Pancreas (tissue), 10 donors: ENCODE results near the gene UBR7. TPM values are rescaled to one million over a fixed set of nuclear protein-coding genes. Genes with fewer than 3 reads are reported as not detected.
A peak's percentile ranks its signal among the peaks of the same experiment; 100 is the strongest.

Experiments
- ATAC-seq, 4 donors: fragments of 200-7000 bp; cut with Tn5 transposase; one replicate each; pipeline versions ENCODE4 v1.8.0 to v1.9.1; 2020; ENCODE audit warnings: mild to moderate bottlenecking in 4 of 4, moderate library complexity in 4 of 4
- DNase-seq, 6 donors: peaks; one replicate each; pipeline ENCODE4 v3.0.0-alpha.2; 2020
- FAIRE-seq: peaks from 2 replicates; lab custom pipeline; 2012; peaks lifted over from hg19 to GRCh38; lab: Jason Lieb, UNC
- H3K27ac ChIP-seq, 4 donors: fragments of 200-600 bp; sonication (generic); 1 replicate in 3 of 4; 2 replicates in 1 of 4; pipeline versions ENCODE4 v1.5.0 to v1.8.0; 2020
- H3K27me3 ChIP-seq, 4 donors: fragments of 200-600 bp; one replicate each; pipeline ENCODE4 v1.8.0; 2021
- H3K36me3 ChIP-seq, 3 donors: fragments of 200-600 bp; sonication (generic) in 1 of 3; one replicate each; pipeline versions ENCODE4 v1.5.0 to v1.8.0; 2020 to 2021
- H3K4me1 ChIP-seq, 3 donors: fragments of 200-600 bp; one replicate each; pipeline ENCODE4 v1.8.0; 2021
- H3K4me3 ChIP-seq, 4 donors: fragments of 200-600 bp; sonication (generic) in 2 of 4; one replicate each; pipeline versions ENCODE4 v1.5.0 to v1.8.0; 2020 to 2021
- H3K9me3 ChIP-seq, 4 donors: fragments of 200-600 bp; one replicate each; pipeline ENCODE4 v1.8.0; 2021
- CTCF ChIP-seq, 4 donors: fragments of 200-600 bp; sonication (generic) in 3 of 4; IDR thresholded peaks; one replicate each; pipeline versions ENCODE4 v1.5.0 to v1.8.0; 2021; ENCODE audit warnings: antibody characterized with exemption in 4 of 4
- WGBS, 2 donors: extraction: QIAGEN DNeasy Blood & Tissue Kit; methylation state at CpG; one replicate each; pipeline ENCODE4 v1.1.7; 2013; 5-methylcytosine and 5-hydroxymethylcytosine counted together
- intact Hi-C, 3 donors: fragments of 100-400 bp; cut with DNase I; formaldehyde crosslinking; loops; one replicate each; pipeline versions ENCODE4 v1.11.1 to v1.14.2; 2022
- polyA plus RNA-seq, 2 donors: library from polyadenylated mRNA; stranded (reverse); fragments of 200-250 nt; gene quantifications; one replicate each; pipeline ENCODE4 v1.2.3, GENCODE V29; 2013
- total RNA-seq, 6 donors: library from RNA; stranded (reverse); fragmentation: NEBNext Ultra II Directional in 4 of 6; extraction: Animal tissue kit (Norgen Biotek cat#: 25700) in 4 of 6; gene quantifications; one replicate each; pipeline versions ENCODE4 v1.2.1 to v1.2.4, GENCODE V29; 2021 to 2023
- donor health status: healthy with polysubstance abuse.
- donor health status: DM: no; HTN: no; CAD: no; lungs with moderate emphysema.
- donor health status: DM: no; HTN: no; CAD: no.
- donor health status: control.
- donor health status: control.
- donor health status: Bipolar disorder and iron deficiency.
- donor health status: DM: yes; HTN: yes; CAD: no.
- donor health status: DM: no; HTN: no; CAD: no.
- donor health status: DM: no; HTN: no; CAD: no.
- donor health status: DM: yes; HTN: yes; CAD: no.

The UBR7 gene
- total and polyA plus RNA-seq, 8 donors: 5.5 to 17.6 (median 11.9) TPM

GRCh38 chr14:93276031-93276716 lies 69.1 kb downstream of the UBR7 start:
- DNase-seq (peak in 2 of 6 donors; percentile 18 to 22), ATAC-seq (peak; percentile 58 to 83 (median 79)), FAIRE-seq (no peak)
- Histone ChIP-seq H3K36me3 (no peaks in the 10 kb centered on the region), H3K4me3 (no peak overlapping the region), H3K4me1 (peaks cover 0 to 7% (median 0%) of the 10 kb centered on the region in 3 donors), H3K27ac (peak overlapping the region; percentile 4 to 64 (median 34)), H3K27me3 (no peaks in the 10 kb centered on the region), H3K9me3 (no peaks in the 10 kb centered on the region)
- WGBS, 2 donors: 63 to 72% methylated on average over 3 of the region's 3 CpGs
- TF ChIP-seq CTCF (IDR thresholded peaks at IDR 0.05): no peak
- intact Hi-C loops: no loop called here

Other genes starting within 250 kb of the UBR7 start
- gene ITPK1, start 91.3 kb upstream of the UBR7 start, total RNA-seq: 10 to 100 TPM; 31.0 to 38.3 (median 34.5) TPM
- 10 to 100 TPM; 23.2 to 30.4 TPM for gene ITPK1, start 91.3 kb upstream of the UBR7 start, polyA plus RNA-seq
- 10 to 100 TPM in 3 of 6 donors, 1 to 10 TPM in 3; 7.9 to 12.6 (median 10.1) TPM for gene MOAP1, start 22.4 kb upstream of the UBR7 start, total RNA-seq
- gene MOAP1, start 22.4 kb upstream of the UBR7 start, polyA plus RNA-seq: 10 to 100 TPM in 1 of 2 donors, 1 to 10 TPM in 1; 8.3 to 21.4 TPM
- 10 to 100 TPM in 2 of 6 donors, 1 to 10 TPM in 4; 6.1 to 16.6 (median 9.2) TPM for gene LYSET, start 21.9 kb upstream of the UBR7 start, total RNA-seq
- gene LYSET, start 21.9 kb upstream of the UBR7 start, polyA plus RNA-seq: 10 to 100 TPM in 1 of 2 donors, 1 to 10 TPM in 1; 8.7 to 21.2 TPM
- gene GON7, start 191 bp upstream of the UBR7 start, total RNA-seq: 1 to 10 TPM; 4.6 to 7.6 (median 5.7) TPM
- gene GON7, start 191 bp upstream of the UBR7 start, polyA plus RNA-seq: 10 to 100 TPM in 1 of 2 donors, 1 to 10 TPM in 1; 9.7 to 14.9 TPM
- gene BTBD7, start 125.8 kb downstream of the UBR7 start, total RNA-seq: 10 to 100 TPM; 12.1 to 21.6 (median 15.0) TPM
- 1 to 10 TPM; 6.3 to 8.9 TPM for gene BTBD7, start 125.8 kb downstream of the UBR7 start, polyA plus RNA-seq
- gene COX8C, start 139.9 kb downstream of the UBR7 start, total RNA-seq: not detected
- not detected for gene COX8C, start 139.9 kb downstream of the UBR7 start, polyA plus RNA-seq
- 1 to 10 TPM; 1.2 to 2.4 (median 1.5) TPM for gene UNC79, start 223.7 kb downstream of the UBR7 start, total RNA-seq
- 1 to 10 TPM; 1.8 to 3.8 TPM for gene UNC79, start 223.7 kb downstream of the UBR7 start, polyA plus RNA-seq